Activated naive CD4-positive, alpha-beta T cell treated with anti-CD3 and anti-CD28 coated beads, Interleukin-2, amount 50 U/mL, for 16 hours (primary cell): ENCODE results near the gene CFAP107.
"Not testable (repeated sequence)": the region's sequence is repeated elsewhere in the genome, so short reads cannot be mapped to it uniquely, and the experiment has no call there.

ENCODE experiments used
- DNase-seq: peaks from one replicate; pipeline ENCODE4 v3.0.0-alpha.2; 2020

Gene CFAP107

GRCh38 chr1:12781488-12781887 lies 35.5 kb downstream of the CFAP107 start:
- not testable (repeated sequence) for DNase-seq

- not testable (repeated sequence) for DNase-seq
Observed at GRCh38 chr1:12783783-12784182, 37.8 kb downstream of the CFAP107 start.

- not testable (repeated sequence) for DNase-seq
Observed at GRCh38 chr1:12784729-12785128, 38.7 kb downstream of the CFAP107 start.

- DNase-seq: not testable (repeated sequence)
Observed at GRCh38 chr1:12791097-12791496, 45.1 kb downstream of the CFAP107 start, which contains the start of gene PRAMEF1. Gene PRAMEF1 (plus strand): TSS chr1:12791397. CDS start chr1:12793228, 1,831 bp downstream.

- no peak for DNase-seq
Observed at GRCh38 chr1:12798911-12799310, 52.9 kb downstream of the CFAP107 start.

GRCh38 chr1:12799730-12800129 lies 53.7 kb downstream of the CFAP107 start:
- DNase-seq: no peak

GRCh38 chr1:12809933-12810332 lies 63.9 kb downstream of the CFAP107 start:
- DNase-seq: no peak

GRCh38 chr1:12810691-12811408 lies 64.8 kb downstream of the CFAP107 start:
- no peak for DNase-seq

GRCh38 chr1:12811409-12811784 lies 65.4 kb downstream of the CFAP107 start:
- no peak for DNase-seq
